Measurements from ENCODE around the gene USE1. TPM values are rescaled to one million over a fixed set of nuclear protein-coding genes. Genes with fewer than 3 reads are reported as not detected.

Gene USE1
- total and polyA plus RNA-seq, 9 of the 15 experiments (the other 6 are each of a cell fraction or from before 2014, with no cell fraction given) = 17.3 to 52.4 (median 34.0) TPM

DNA sequence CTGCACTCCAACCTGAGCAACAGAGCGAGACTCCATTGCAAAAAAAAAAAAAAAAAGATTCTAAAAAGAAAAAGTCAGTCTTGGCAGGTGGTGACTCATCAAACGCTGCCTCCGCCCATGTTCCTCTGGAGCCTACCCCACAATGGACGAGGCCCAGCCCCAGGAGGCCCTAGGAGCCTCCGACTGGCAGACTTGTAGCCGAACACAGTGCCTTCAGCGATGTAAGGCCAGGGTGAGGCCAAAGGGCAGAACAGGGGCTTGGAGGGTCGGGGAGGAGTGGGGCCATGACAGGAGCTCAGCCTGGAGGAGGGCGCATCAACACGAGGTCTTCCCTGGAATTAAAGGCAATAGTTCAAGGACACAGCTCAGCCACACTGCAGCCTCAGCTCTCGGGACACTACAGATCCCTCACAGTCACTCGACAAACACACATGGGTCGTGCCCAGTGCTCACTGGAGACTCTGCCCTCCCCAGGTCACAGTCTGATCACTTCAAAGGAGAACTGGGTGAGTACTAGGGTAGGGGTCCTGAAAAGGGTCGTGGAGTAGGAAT lies 5.1 kb downstream of the USE1 start (continued):
- TF ChIP-seq, protein P1, sequence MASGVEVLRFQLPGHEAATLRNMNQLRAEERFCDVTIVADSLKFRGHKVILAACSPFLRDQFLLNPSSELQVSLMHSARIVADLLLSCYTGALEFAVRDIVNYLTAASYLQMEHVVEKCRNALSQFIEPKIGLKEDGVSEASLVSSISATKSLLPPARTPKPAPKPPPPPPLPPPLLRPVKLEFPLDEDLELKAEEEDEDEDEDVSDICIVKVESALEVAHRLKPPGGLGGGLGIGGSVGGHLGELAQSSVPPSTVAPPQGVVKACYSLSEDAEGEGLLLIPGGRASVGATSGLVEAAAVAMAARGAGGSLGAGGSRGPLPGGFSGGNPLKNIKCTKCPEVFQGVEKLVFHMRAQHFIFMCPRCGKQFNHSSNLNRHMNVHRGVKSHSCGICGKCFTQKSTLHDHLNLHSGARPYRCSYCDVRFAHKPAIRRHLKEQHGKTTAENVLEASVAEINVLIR (CRISPR knock-in tag; IDR thresholded peaks at IDR 0.05) = no peak
- no peak for TF ChIP-seq ZNF23 (CRISPR knock-in tag; IDR thresholded peaks at IDR 0.05)
- no peak for TF ChIP-seq PHF20 (IDR thresholded peaks at IDR 0.05; ENCODE audit: partially characterized antibody)
- no peak for TF ChIP-seq E2F3 (CRISPR knock-in tag; IDR thresholded peaks at IDR 0.05)
- TF ChIP-seq ZBTB7A (IDR thresholded peaks at IDR 0.05; ENCODE audit: borderline replicate concordance, control insufficient read depth, low read depth, low read length) = no peak
- TF ChIP-seq, protein P2, sequence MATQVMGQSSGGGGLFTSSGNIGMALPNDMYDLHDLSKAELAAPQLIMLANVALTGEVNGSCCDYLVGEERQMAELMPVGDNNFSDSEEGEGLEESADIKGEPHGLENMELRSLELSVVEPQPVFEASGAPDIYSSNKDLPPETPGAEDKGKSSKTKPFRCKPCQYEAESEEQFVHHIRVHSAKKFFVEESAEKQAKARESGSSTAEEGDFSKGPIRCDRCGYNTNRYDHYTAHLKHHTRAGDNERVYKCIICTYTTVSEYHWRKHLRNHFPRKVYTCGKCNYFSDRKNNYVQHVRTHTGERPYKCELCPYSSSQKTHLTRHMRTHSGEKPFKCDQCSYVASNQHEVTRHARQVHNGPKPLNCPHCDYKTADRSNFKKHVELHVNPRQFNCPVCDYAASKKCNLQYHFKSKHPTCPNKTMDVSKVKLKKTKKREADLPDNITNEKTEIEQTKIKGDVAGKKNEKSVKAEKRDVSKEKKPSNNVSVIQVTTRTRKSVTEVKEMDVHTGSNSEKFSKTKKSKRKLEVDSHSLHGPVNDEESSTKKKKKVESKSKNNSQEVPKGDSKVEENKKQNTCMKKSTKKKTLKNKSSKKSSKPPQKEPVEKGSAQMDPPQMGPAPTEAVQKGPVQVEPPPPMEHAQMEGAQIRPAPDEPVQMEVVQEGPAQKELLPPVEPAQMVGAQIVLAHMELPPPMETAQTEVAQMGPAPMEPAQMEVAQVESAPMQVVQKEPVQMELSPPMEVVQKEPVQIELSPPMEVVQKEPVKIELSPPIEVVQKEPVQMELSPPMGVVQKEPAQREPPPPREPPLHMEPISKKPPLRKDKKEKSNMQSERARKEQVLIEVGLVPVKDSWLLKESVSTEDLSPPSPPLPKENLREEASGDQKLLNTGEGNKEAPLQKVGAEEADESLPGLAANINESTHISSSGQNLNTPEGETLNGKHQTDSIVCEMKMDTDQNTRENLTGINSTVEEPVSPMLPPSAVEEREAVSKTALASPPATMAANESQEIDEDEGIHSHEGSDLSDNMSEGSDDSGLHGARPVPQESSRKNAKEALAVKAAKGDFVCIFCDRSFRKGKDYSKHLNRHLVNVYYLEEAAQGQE (IDR thresholded peaks at IDR 0.05; ENCODE audit: borderline replicate concordance) = no peak
- TF ChIP-seq, protein P2 (CRISPR knock-in tag; IDR thresholded peaks at IDR 0.05; ENCODE audit: low read depth) = no peak
- TF ChIP-seq RBM22 (IDR thresholded peaks at IDR 0.05; ENCODE audit: low read depth, low read length, poor library complexity, severe bottlenecking) = no peak
- TF ChIP-seq, protein P3, sequence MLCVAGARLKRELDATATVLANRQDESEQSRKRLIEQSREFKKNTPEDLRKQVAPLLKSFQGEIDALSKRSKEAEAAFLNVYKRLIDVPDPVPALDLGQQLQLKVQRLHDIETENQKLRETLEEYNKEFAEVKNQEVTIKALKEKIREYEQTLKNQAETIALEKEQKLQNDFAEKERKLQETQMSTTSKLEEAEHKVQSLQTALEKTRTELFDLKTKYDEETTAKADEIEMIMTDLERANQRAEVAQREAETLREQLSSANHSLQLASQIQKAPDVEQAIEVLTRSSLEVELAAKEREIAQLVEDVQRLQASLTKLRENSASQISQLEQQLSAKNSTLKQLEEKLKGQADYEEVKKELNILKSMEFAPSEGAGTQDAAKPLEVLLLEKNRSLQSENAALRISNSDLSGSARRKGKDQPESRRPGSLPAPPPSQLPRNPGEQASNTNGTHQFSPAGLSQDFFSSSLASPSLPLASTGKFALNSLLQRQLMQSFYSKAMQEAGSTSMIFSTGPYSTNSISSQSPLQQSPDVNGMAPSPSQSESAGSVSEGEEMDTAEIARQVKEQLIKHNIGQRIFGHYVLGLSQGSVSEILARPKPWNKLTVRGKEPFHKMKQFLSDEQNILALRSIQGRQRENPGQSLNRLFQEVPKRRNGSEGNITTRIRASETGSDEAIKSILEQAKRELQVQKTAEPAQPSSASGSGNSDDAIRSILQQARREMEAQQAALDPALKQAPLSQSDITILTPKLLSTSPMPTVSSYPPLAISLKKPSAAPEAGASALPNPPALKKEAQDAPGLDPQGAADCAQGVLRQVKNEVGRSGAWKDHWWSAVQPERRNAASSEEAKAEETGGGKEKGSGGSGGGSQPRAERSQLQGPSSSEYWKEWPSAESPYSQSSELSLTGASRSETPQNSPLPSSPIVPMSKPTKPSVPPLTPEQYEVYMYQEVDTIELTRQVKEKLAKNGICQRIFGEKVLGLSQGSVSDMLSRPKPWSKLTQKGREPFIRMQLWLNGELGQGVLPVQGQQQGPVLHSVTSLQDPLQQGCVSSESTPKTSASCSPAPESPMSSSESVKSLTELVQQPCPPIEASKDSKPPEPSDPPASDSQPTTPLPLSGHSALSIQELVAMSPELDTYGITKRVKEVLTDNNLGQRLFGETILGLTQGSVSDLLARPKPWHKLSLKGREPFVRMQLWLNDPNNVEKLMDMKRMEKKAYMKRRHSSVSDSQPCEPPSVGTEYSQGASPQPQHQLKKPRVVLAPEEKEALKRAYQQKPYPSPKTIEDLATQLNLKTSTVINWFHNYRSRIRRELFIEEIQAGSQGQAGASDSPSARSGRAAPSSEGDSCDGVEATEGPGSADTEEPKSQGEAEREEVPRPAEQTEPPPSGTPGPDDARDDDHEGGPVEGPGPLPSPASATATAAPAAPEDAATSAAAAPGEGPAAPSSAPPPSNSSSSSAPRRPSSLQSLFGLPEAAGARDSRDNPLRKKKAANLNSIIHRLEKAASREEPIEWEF (CRISPR knock-in tag; IDR thresholded peaks at IDR 0.05) = no peak
- no peak for TF ChIP-seq CBX1 (IDR thresholded peaks at IDR 0.05; ENCODE audit: low read depth)
- no peak for TF ChIP-seq RAD21 (CRISPR knock-in tag; conservative IDR thresholded peaks at IDR 0.05 in 1 of 2, IDR thresholded peaks at IDR 0.05 in 1 of 2)

Measured in K562 (cell line).